Lower lobe of right lung (tissue), 2 donors: ENCODE measurements around the gene GRIK1. TPM values are rescaled to one million over a fixed set of nuclear protein-coding genes. Genes with fewer than 3 reads are reported as not detected.
"Not testable (repeated sequence)": the region's sequence is repeated elsewhere in the genome, so short reads cannot be mapped to it uniquely, and the experiment has no call there.

Source experiments
- ATAC-seq, 2 donors: fragments of 200-7000 bp; cut with Tn5 transposase; one replicate each; pipeline ENCODE4 v1.9.1; 2020 to 2022; ENCODE audit warnings: mild to moderate bottlenecking in 2 of 2, moderate library complexity in 2 of 2
- DNase-seq: peaks from one replicate; pipeline ENCODE4 v3.0.0-alpha.2; 2020
- H3K27ac ChIP-seq: fragments of 200-600 bp; one replicate; pipeline ENCODE4 v1.8.0; 2022
- H3K27me3 ChIP-seq: fragments of 200-600 bp; one replicate; pipeline ENCODE4 v1.8.0; 2022; ENCODE audit warnings: low read depth
- H3K36me3 ChIP-seq: fragments of 200-600 bp; one replicate; pipeline ENCODE4 v1.8.0; 2022; ENCODE audit warnings: mild to moderate bottlenecking
- H3K4me1 ChIP-seq: fragments of 200-600 bp; one replicate; pipeline ENCODE4 v1.8.0; 2022
- H3K4me3 ChIP-seq: fragments of 200-600 bp; one replicate; pipeline ENCODE4 v1.8.0; 2022; ENCODE audit warnings: mild to moderate bottlenecking
- H3K9me3 ChIP-seq: fragments of 200-600 bp; one replicate; pipeline ENCODE4 v1.8.0; 2022
- intact Hi-C: fragments of 100-400 bp; cut with DNase I; formaldehyde crosslinking; loops from one replicate; pipeline ENCODE4 v1.11.0; 2022
- total RNA-seq: library from RNA; stranded (reverse); fragmentation: NEBNext Ultra II Directional; extraction: Animal tissue kit (Norgen Biotek cat#: 25700); gene quantifications from one replicate; pipeline ENCODE4 v1.2.1, GENCODE V29; 2021
- TF ChIP-seq, protein P1 (sequence below): fragments of 200-600 bp; IDR thresholded peaks from one replicate; pipeline ENCODE4 v1.8.0; 2022; ENCODE audit warnings: antibody characterized with exemption, mild to moderate bottlenecking
- donor health status: DM: no; HTN: yes; CAD: no; lungs with severe emphysema.

The GRIK1 gene
- total RNA-seq, 1 donor from 2014 or later: not detected

DNA sequence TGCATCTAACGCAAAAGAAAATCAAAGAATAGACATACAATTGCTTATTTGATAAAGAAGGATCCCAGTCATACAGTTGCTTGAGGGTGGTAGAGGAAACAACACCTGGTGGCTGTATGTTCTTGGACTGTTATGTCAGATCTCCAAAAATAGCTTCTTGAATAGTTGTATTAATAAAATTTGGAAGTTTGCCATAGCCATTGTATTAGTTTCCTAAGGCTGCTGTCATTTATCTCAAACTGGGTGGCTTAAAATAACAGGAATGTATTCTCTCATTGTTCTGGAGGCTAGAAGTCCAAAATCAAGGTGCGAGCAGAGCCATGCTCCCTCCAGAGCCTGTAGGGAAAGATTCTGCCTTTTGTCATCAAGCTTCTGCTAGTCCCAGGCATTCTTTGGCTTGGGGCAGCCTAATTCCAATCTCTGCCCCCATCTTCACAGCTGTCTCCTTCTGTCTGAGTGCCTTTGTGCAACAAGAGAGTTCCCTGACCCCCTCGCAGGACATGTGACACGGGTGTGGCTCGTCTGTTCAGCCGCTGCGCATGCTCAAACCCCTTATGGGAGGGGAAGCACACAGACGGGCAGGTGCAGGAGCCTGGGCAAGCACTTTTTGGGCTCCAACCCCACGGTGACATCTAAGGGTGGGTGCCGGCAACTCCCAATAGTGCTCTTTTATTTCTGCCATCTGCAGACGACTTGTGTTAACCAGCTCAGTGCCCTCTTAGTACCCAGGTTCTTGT is 21.7 kb upstream of the GRIK1 start:
- Histone ChIP-seq H3K4me1 (no peaks in the 10 kb centered on the region), H3K27ac (no peak overlapping the region), H3K4me3 (no peak overlapping the region), H3K9me3 (no peaks in the 10 kb centered on the region), H3K27me3 (no peaks in the 10 kb centered on the region), H3K36me3 (no peaks in the 10 kb centered on the region)
- ATAC-seq (no peak), DNase-seq (no peak)
- intact Hi-C loops: no loop called here
- TF ChIP-seq, protein P1, sequence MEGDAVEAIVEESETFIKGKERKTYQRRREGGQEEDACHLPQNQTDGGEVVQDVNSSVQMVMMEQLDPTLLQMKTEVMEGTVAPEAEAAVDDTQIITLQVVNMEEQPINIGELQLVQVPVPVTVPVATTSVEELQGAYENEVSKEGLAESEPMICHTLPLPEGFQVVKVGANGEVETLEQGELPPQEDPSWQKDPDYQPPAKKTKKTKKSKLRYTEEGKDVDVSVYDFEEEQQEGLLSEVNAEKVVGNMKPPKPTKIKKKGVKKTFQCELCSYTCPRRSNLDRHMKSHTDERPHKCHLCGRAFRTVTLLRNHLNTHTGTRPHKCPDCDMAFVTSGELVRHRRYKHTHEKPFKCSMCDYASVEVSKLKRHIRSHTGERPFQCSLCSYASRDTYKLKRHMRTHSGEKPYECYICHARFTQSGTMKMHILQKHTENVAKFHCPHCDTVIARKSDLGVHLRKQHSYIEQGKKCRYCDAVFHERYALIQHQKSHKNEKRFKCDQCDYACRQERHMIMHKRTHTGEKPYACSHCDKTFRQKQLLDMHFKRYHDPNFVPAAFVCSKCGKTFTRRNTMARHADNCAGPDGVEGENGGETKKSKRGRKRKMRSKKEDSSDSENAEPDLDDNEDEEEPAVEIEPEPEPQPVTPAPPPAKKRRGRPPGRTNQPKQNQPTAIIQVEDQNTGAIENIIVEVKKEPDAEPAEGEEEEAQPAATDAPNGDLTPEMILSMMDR: no peak

DNA sequence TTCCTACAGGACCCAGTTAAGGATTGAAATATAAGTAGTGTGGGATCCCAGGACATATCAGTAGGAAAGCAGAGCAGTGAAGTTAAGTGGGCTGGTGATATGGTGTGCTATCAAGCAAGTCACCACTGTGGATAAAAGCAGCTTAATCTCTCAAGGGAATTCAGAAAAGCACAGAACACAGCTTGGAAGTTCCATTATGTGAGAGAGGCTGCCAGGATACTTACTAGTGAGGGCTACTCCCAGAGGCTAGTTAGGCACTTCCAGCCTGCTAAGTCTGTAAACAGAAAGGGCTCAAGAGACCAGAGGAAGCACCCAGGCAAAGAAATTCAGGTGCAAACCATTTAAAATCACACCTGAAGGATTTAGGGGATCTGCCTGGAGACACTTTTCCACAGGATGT is 18.8 kb upstream of the GRIK1 start:
- no peak for DNase-seq
- Histone ChIP-seq H3K4me1 (no peaks in the 10 kb centered on the region), H3K9me3 (no peaks in the 10 kb centered on the region), H3K36me3 (no peaks in the 10 kb centered on the region), H3K27me3 (no peaks in the 10 kb centered on the region), H3K4me3 (no peak overlapping the region), H3K27ac (no peak overlapping the region)
- intact Hi-C loops: no loop called here
- ATAC-seq: no peak
- TF ChIP-seq, protein P1: no peak

DNA sequence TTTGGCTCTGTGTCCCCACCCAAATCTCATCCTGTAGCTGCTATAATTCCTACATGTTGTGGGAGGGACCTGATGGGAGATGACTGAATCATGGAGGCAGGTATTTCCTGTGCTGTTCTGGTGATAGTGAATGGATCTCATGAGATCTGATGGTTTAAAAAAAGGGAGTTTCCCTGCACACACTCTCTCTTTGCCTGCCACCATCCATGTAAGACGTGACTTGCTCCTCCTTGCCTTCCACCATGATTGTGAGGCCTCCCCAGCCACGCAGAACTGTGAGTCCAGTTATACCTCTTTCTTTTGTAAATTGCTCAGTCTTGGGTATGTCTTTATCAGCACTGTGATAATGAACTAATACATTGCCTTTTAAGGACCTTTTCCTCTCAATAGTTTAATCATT is 18.2 kb upstream of the GRIK1 start:
- intact Hi-C loops, DNase-seq, H3K36me3 ChIP-seq, ATAC-seq, H3K4me1 ChIP-seq, H3K4me3 ChIP-seq, H3K27me3 ChIP-seq, H3K9me3 ChIP-seq, H3K27ac ChIP-seq: not testable (repeated sequence)

DNA sequence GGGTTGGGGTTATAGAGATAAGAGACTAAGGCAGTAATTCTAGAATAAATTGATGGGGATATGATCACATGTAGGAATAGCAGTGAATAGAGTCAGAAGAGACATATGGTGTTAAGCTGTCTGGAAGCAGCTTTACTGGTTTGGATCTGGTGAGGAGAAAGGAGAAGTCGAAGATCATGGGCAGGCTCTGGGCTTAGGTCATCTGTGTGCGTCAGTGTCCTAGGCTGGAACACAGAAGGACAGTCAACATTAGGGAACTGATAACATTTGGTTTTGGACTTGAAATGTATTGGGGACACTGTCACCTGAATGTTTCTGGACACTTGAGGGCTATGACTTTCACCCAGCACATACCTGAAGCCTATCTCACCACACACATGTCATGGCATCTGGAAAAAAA is 13.9 kb upstream of the GRIK1 start:
- ATAC-seq: no peak
- intact Hi-C loops: no loop called here

DNA sequence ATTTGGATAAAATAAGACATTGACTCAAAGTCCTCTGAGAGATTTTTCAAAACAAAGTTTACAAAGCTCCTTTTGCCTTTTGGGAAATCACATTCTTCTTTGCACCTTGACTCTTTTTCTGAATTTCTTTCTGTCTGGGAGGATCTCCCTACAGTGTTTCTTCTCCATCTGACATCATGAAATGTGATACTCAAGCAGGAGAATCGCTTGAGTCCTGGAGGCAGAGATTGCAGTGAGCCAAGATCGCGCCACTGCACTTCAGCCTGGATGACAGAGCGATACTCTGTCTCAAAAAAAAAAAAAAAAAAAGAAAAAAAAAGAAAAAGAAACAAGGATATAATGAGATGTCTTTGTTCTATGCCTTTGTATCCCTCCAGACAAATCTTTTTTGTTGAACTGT is 13.3 kb upstream of the GRIK1 start:
- no peaks in the 10 kb centered on the region for H3K4me1 ChIP-seq
- H3K27me3 ChIP-seq: no peaks in the 10 kb centered on the region
- DNase-seq: no peak
- intact Hi-C loops: no loop called here
- ATAC-seq: no peak
- H3K36me3 ChIP-seq: no peaks in the 10 kb centered on the region
- H3K9me3 ChIP-seq: no peaks in the 10 kb centered on the region
- TF ChIP-seq, protein P1: no peak
- no peak overlapping the region for H3K4me3 ChIP-seq
- no peak overlapping the region for H3K27ac ChIP-seq

More for the DNA sequence above, 13.9 kb upstream of the GRIK1 start:
- no peaks in the 10 kb centered on the region for H3K9me3 ChIP-seq
- no peak overlapping the region for H3K4me3 ChIP-seq
- TF ChIP-seq, protein P1: no peak
- H3K27me3 ChIP-seq: no peaks in the 10 kb centered on the region
- no peak overlapping the region for H3K27ac ChIP-seq
- H3K4me1 ChIP-seq: no peaks in the 10 kb centered on the region
- no peak for DNase-seq
- no peaks in the 10 kb centered on the region for H3K36me3 ChIP-seq

DNA sequence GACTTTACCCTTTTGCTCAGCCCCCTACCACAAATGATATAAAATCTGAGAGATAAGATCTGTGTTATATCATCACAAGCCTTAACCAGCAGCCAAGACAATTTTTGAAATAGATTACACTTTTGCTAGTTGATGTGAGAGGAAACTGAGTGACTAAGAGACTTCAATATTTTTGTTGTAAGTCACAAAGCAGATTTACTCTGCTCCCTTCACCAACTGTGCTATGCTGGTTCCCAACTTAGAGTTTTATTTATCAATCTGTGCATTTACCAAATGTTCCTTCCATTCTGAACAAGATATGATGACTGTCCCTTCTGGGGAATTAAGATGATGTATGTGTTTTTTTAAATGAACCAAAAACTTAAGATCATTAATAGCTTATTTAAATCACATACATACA is 12.1 kb upstream of the GRIK1 start:
- intact Hi-C loops: no loop called here
- TF ChIP-seq, protein P1: no peak

More for the DNA sequence above, 12.1 kb upstream of the GRIK1 start:
- H3K9me3 ChIP-seq: no peaks in the 10 kb centered on the region
- no peak for DNase-seq
- no peak overlapping the region for H3K27ac ChIP-seq
- H3K4me1 ChIP-seq: no peaks in the 10 kb centered on the region
- no peak overlapping the region for H3K4me3 ChIP-seq
- ATAC-seq: no peak
- H3K36me3 ChIP-seq: no peaks in the 10 kb centered on the region
- no peaks in the 10 kb centered on the region for H3K27me3 ChIP-seq
